Cardiac fibroblast (primary cell): ENCODE results near the gene SAPCD2.

ENCODE experiments used
- DNase-seq, 2 donors: peaks; one replicate each; pipeline versions ENCODE4 v3.0.0 to v3.0.0-alpha.2; 2010; ENCODE audit warnings: low read depth in 2 of 2
- H3K4me3 ChIP-seq, 2 donors: replicated peaks in 1 of 2; 1 replicate in 1 of 2; 2 replicates in 1 of 2; pipeline ENCODE4 v1.5.1; 2011; ENCODE audit warnings: low read depth in 2 of 2, low read length in 2 of 2, mild to moderate bottlenecking in 2 of 2, moderate library complexity in 1 of 2
- TF ChIP-seq, protein P1 (sequence below): IDR thresholded peaks from one replicate; pipeline ENCODE4 v1.5.1; 2011; ENCODE audit warnings: low read depth, mild to moderate bottlenecking, low read length, inconsistent platforms

Gene SAPCD2

DNA sequence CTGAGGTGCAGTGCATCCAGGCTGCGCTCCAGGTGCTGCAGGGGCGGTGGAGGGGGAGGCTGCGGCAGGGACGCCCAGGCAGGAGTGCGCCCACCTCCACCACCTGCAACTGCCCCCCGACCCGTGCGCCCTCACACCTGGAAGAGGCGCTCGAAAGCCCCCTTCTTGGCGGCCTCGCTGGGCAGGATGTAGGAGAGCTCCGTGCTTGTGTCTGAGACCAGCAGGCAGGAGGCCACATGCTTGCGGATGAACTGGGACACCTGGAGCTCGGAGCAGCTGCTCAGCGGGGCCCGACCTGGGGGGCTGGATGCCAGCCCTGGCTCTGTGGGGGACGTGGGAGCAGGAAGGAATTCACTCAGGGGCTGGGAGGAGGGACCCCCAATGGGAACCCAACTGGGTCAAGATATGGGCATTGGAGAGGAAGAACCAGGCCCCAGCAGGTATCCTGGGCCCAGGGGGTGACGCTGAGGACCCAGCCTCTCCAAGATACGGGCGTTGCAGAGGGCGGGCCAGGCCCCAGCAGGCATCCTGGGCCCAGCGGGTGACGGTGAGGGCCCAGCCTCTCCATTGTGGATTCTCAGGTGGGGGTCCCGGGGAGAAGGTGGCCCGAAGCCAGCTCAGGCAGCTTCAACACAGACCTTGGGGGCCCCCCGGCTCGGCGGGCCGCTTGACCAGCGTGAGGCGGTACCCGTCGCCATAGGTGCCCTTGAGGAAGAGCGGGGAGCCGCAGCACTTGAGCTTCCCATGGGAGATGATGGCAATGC lies 55.4 kb downstream of the SAPCD2 start:
- H3K4me3 ChIP-seq = no peak overlapping the region
- TF ChIP-seq, protein P1, sequence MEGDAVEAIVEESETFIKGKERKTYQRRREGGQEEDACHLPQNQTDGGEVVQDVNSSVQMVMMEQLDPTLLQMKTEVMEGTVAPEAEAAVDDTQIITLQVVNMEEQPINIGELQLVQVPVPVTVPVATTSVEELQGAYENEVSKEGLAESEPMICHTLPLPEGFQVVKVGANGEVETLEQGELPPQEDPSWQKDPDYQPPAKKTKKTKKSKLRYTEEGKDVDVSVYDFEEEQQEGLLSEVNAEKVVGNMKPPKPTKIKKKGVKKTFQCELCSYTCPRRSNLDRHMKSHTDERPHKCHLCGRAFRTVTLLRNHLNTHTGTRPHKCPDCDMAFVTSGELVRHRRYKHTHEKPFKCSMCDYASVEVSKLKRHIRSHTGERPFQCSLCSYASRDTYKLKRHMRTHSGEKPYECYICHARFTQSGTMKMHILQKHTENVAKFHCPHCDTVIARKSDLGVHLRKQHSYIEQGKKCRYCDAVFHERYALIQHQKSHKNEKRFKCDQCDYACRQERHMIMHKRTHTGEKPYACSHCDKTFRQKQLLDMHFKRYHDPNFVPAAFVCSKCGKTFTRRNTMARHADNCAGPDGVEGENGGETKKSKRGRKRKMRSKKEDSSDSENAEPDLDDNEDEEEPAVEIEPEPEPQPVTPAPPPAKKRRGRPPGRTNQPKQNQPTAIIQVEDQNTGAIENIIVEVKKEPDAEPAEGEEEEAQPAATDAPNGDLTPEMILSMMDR = no peak
- no peak for DNase-seq

DNA sequence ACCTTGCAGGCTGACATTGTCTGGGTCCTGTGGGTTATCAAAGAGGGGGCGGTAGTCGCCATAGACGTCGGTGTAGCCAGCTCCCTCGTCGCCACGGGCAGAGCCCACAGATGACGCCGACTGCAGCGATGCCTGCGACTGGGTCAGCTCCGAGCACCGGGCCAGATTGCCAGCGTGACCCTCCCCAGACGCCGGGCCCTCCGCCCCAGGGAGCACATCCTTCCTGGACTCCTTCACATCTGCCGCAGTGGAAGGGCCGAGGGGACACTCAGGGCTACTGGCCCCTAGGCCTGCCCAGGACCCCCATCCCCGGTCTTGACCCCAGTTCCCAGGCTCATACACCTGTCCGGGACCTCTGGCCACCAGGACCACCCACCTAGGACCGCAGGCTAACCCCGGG lies 56.2 kb downstream of the SAPCD2 start:
- TF ChIP-seq, protein P1 = no peak
- H3K4me3 ChIP-seq = no peak overlapping the region
- no peak for DNase-seq

DNA sequence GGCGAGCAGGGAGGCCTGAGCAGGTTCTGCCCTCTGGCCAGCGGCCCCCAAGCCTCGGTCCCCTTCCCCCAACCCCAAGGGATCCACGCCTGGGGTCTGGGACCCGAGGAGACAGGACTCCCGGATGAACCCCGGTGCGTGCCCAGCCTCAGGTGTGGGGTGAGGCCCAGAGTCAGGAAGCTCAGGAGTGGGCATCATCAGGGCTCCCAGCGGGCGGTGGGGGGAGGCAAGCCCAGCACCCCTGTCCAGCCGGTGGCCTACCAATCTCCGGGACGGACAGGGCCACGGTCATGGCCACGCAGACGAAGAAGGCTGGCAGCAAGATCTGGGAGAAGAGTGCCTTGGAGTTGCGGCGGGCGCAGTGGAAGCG lies 56.8 kb downstream of the SAPCD2 start:
- TF ChIP-seq, protein P1 = no peak
- no peak overlapping the region for H3K4me3 ChIP-seq
- DNase-seq = no peak

DNA sequence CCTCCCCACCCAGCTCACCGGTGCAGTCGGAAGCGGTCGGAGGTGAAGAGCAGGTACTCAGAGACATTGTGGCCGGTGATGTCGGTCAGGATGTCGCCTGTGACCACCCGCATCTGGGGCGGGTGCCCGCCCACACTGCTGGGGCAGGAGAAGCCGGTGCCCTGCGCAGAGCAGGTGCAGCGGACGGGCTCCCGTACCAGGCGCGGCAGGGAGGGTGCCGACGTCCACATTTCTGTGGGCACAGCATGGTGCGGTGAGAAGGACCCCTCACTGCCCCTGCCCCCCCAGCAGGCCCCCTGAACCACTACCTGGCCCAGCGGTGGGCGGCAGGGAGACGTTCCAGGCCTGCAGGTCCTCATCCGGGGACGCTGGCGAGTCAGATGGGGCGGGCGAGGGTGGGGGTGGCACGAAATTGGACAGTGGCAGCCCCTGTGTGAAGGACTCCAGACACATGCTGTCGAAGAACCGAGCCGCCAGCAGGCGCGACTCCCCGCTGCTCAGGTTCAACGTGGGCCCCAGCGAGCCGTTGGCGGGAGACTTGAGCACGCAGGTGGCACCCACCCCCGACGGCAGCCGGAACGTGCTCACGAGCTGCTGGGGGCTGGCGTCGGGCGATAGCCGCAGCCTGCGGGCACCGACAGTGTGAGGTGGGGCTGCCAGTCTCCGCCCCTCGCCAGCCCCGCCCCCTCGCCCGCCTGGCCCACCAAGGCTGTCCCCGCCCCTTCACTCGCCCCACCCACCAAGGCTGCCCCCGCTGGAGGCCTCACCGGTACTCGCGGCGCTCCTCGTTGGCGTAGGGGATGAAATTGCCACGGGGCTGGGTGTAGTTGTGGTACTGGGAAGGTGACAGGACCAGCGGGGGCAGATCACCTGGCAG lies 57.4 kb downstream of the SAPCD2 start:
- no peak for DNase-seq
- H3K4me3 ChIP-seq = no peak overlapping the region
- TF ChIP-seq, protein P1 = no peak
